Effector memory CD8-positive, alpha-beta T cell (primary cell): ENCODE results near the gene RPS6KA2.

Experiments
- ATAC-seq: fragments of 150-1000 bp; cut with Tn5 transposase; replicated peaks from 2 replicates; pipeline ENCODE4 v1.10.0; 2021; ENCODE audit warnings: mild to moderate bottlenecking, moderate library complexity
- DNase-seq, 3 experiments: peaks; one replicate each; pipeline ENCODE4 v3.0.0; 2021
- H3K27ac Mint-ChIP-seq, 2 donors: one replicate each; pipeline ENCODE4 v1.8.0; 2022; ENCODE audit warnings: mild to moderate bottlenecking in 2 of 2, mixed read lengths in 2 of 2, moderate library complexity in 2 of 2
- H3K27me3 Mint-ChIP-seq, 2 donors: one replicate each; pipeline ENCODE4 v1.8.0; 2022; ENCODE audit warnings: mixed read lengths in 2 of 2
- H3K36me3 Mint-ChIP-seq: one replicate; pipeline ENCODE4 v1.8.0; 2022; ENCODE audit warnings: mild to moderate bottlenecking, moderate library complexity, mixed read lengths; ENCODE audit not compliant: insufficient read depth
- H3K4me1 Mint-ChIP-seq, 2 donors: one replicate each; pipeline ENCODE4 v1.8.0; 2022; ENCODE audit warnings: low read depth in 2 of 2, mixed read lengths in 2 of 2
- H3K4me3 Mint-ChIP-seq, 2 donors: one replicate each; pipeline ENCODE4 v1.8.0; 2022; ENCODE audit warnings: mild to moderate bottlenecking in 2 of 2, mixed read lengths in 2 of 2, moderate library complexity in 2 of 2
- H3K9me3 Mint-ChIP-seq, 2 donors: one replicate each; pipeline ENCODE4 v1.8.0; 2022; ENCODE audit warnings: mixed read lengths in 2 of 2

RPS6KA2 gene

GRCh38 chr6:166498661-166499349 is 128.2 kb downstream of the RPS6KA2 start:
- H3K27ac Mint-ChIP-seq, result no peak overlapping the region

GRCh38 chr6:166498228-166498627 is 128.8 kb downstream of the RPS6KA2 start:
- no peaks in the 10 kb centered on the region for H3K4me1 Mint-ChIP-seq
- H3K4me3 Mint-ChIP-seq, result no peak overlapping the region
- no peak overlapping the region for H3K27ac Mint-ChIP-seq
- no peak for ATAC-seq
- peaks cover 0 to 2% of the 10 kb centered on the region in 2 donors for H3K9me3 Mint-ChIP-seq
- no peak for DNase-seq
- H3K27me3 Mint-ChIP-seq, result peaks cover 0 to 17% of the 10 kb centered on the region in 2 donors
- peaks cover 3% of the 10 kb centered on the region for H3K36me3 Mint-ChIP-seq

More at GRCh38 chr6:166498661-166499349, 128.2 kb downstream of the RPS6KA2 start:
- Mint-ChIP-seq H3K36me3 (peaks cover 3% of the 10 kb centered on the region), H3K9me3 (peaks cover 0 to 2% of the 10 kb centered on the region in 2 donors), H3K4me1 (no peaks in the 10 kb centered on the region), H3K27me3 (peaks cover 0 to 14% of the 10 kb centered on the region in 2 donors), H3K4me3 (no peak overlapping the region)
- DNase-seq (no peak), ATAC-seq (no peak)

GRCh38 chr6:166497087-166497899 is 129.8 kb downstream of the RPS6KA2 start:
- H3K4me1 Mint-ChIP-seq, result no peaks in the 10 kb centered on the region
- H3K36me3 Mint-ChIP-seq, result peaks cover 3% of the 10 kb centered on the region
- no peak for ATAC-seq
- no peak overlapping the region for H3K27ac Mint-ChIP-seq
- no peak overlapping the region for H3K4me3 Mint-ChIP-seq
- DNase-seq, result no peak
- peaks cover 0 to 2% of the 10 kb centered on the region in 2 donors for H3K9me3 Mint-ChIP-seq
- H3K27me3 Mint-ChIP-seq, result peaks cover 0 to 17% of the 10 kb centered on the region in 2 donors

- H3K36me3 Mint-ChIP-seq, result peaks cover 3% of the 10 kb centered on the region
- no peak overlapping the region for H3K27ac Mint-ChIP-seq
- peaks cover 0 to 2% of the 10 kb centered on the region in 2 donors for H3K9me3 Mint-ChIP-seq
- DNase-seq (no peak), ATAC-seq (no peak)
- H3K4me3 Mint-ChIP-seq, result no peak overlapping the region
- peaks cover 0 to 17% of the 10 kb centered on the region in 2 donors for H3K27me3 Mint-ChIP-seq
- H3K4me1 Mint-ChIP-seq, result no peaks in the 10 kb centered on the region
Observed at GRCh38 chr6:166496460-166496859, 130.6 kb downstream of the RPS6KA2 start.

DNA sequence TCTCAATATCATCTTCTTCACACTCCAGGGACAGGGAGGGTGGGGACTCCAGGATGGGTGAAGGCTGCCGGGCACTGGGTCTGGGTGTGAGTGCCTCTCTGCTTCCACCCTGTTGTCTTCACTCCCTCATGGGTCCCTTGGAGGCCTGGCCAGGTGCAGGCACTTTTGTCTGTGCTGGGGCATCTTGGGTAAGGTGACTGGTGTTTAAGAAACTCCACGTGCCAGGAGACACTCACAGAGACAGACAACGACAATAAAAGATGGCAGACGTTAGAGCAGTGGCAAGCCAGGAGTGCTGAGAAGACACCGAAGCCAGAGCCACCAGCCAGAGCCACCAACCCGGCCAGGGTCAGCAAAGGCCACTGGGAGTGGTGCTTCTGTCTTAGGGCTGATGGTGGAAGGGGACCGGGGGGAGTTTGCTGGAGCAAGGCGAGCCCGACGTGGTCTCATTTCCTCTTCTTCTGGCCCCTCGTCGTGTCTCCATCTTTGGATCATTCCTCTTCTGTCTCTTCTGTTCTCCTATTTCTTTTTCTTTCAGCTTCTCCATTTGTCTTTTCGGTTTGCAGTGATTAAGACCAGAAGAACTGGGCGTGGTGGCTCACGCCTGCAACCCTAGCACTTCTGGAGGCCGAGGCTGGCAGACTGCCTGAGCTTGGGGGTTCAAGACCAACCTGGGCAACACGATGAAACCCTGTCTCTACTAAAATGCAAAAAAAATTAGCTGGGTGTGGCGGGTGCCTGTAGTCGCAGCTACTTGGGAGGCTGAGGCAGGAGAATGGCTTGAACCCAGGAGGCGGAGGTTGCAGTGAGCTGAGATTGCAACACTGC is 131.3 kb downstream of the RPS6KA2 start:
- no peak for DNase-seq
- Mint-ChIP-seq H3K4me1 (peaks cover 0 to 2% of the 10 kb centered on the region in 2 donors), H3K36me3 (peaks cover 3% of the 10 kb centered on the region), H3K4me3 (no peak overlapping the region), H3K27ac (no peak overlapping the region), H3K9me3 (peaks cover 0 to 2% of the 10 kb centered on the region in 2 donors), H3K27me3 (peaks cover 0 to 17% of the 10 kb centered on the region in 2 donors)
- ATAC-seq, result no peak

- H3K9me3 Mint-ChIP-seq, result peaks cover 0 to 2% of the 10 kb centered on the region in 2 donors
- no peak overlapping the region for H3K4me3 Mint-ChIP-seq
- H3K4me1 Mint-ChIP-seq, result peaks cover 2% of the 10 kb centered on the region in 2 donors
- H3K27ac Mint-ChIP-seq, result no peak overlapping the region
- H3K27me3 Mint-ChIP-seq, result peaks cover 0 to 17% of the 10 kb centered on the region in 2 donors
- ATAC-seq, result no peak
- DNase-seq, result no peak
- no peaks in the 10 kb centered on the region for H3K36me3 Mint-ChIP-seq
Observed at GRCh38 chr6:166494757-166495486, 132.1 kb downstream of the RPS6KA2 start.

DNA sequence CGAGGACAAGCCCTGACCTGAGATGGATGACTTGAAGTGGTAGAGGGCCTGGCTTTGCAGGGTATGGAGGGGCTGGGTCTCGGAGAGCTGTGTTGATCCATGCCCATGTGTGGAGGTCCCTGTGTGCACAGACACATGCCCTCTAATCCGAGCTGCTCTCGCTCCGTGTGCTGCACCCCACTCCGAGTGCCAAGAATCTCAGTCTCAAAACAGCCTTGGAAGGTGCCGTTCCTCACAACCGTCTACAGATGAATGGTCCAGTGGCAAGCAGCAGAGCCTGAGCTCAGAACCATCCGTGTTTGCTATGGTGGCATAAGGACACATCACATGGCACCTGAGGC is 133.0 kb downstream of the RPS6KA2 start:
- H3K4me3 Mint-ChIP-seq, result no peak overlapping the region
- peaks cover 0 to 17% of the 10 kb centered on the region in 2 donors for H3K27me3 Mint-ChIP-seq
- peaks cover 0 to 2% of the 10 kb centered on the region in 2 donors for H3K9me3 Mint-ChIP-seq
- no peak for DNase-seq
- H3K36me3 Mint-ChIP-seq, result no peaks in the 10 kb centered on the region
- H3K4me1 Mint-ChIP-seq, result peaks cover 2 to 8% of the 10 kb centered on the region in 2 donors
- no peak for ATAC-seq
- H3K27ac Mint-ChIP-seq, result no peak overlapping the region

- Mint-ChIP-seq H3K27ac (no peak overlapping the region), H3K4me1 (peaks cover 3 to 8% of the 10 kb centered on the region in 2 donors), H3K36me3 (no peaks in the 10 kb centered on the region), H3K4me3 (no peak overlapping the region), H3K27me3 (peaks cover 0 to 17% of the 10 kb centered on the region in 2 donors), H3K9me3 (no peaks in the 10 kb centered on the region)
- ATAC-seq (no peak), DNase-seq (no peak)
Observed at GRCh38 chr6:166493427-166494100, 133.5 kb downstream of the RPS6KA2 start.

- no peaks in the 10 kb centered on the region for H3K9me3 Mint-ChIP-seq
- H3K4me3 Mint-ChIP-seq, result no peak overlapping the region
- peaks cover 3% of the 10 kb centered on the region for H3K36me3 Mint-ChIP-seq
- H3K27ac Mint-ChIP-seq, result no peak overlapping the region
- ATAC-seq, result no peak
- peaks cover 0 to 17% of the 10 kb centered on the region in 2 donors for H3K27me3 Mint-ChIP-seq
- DNase-seq, result no peak
- H3K4me1 Mint-ChIP-seq, result peaks cover 15 to 19% of the 10 kb centered on the region in 2 donors
Observed at GRCh38 chr6:166492092-166492741, 134.8 kb downstream of the RPS6KA2 start.

GRCh38 chr6:166490671-166491500 is 136.2 kb downstream of the RPS6KA2 start:
- Mint-ChIP-seq H3K9me3 (no peaks in the 10 kb centered on the region), H3K4me1 (peaks cover 20 to 25% of the 10 kb centered on the region in 2 donors), H3K4me3 (no peak overlapping the region), H3K27me3 (peaks cover 0 to 17% of the 10 kb centered on the region in 2 donors), H3K27ac (peak overlapping the region in 1 of 2 donors; percentile 91), H3K36me3 (peaks cover 3% of the 10 kb centered on the region)
- DNase-seq (no peak), ATAC-seq (no peak)

GRCh38 chr6:166489301-166490155 is 137.5 kb downstream of the RPS6KA2 start:
- H3K4me1 Mint-ChIP-seq, result peaks cover 20 to 25% of the 10 kb centered on the region in 2 donors

More at GRCh38 chr6:166489301-166490155, 137.5 kb downstream of the RPS6KA2 start:
- Mint-ChIP-seq H3K4me3 (peak overlapping the region in 1 of 2 donors; percentile 37), H3K27ac (peak overlapping the region; percentile 91 to 97), H3K9me3 (no peaks in the 10 kb centered on the region), H3K27me3 (peaks cover 0 to 7% of the 10 kb centered on the region in 2 donors), H3K36me3 (peaks cover 3% of the 10 kb centered on the region)
- ATAC-seq (no peak), DNase-seq (no peak)
